Measurements from ENCODE around the gene FKBP8.

GRCh38 chr19:18483119-18483890 lies 60.1 kb downstream of the FKBP8 start:
- TF ChIP-seq CEBPB (IDR thresholded peaks at IDR 0.05; ENCODE audit: low read depth): no peak
- TF ChIP-seq CTCF (IDR thresholded peaks at IDR 0.05 in 2 of 3, conservative IDR thresholded peaks at IDR 0.05 in 1 of 3; ENCODE audit: borderline replicate concordance in 1 of 3, insufficient read depth in 1 of 3, low read depth in 2 of 3, low read length in 2 of 3): no peak
- TF ChIP-seq EZH2 (IDR thresholded peaks at IDR 0.05): no peak
- no peak for TF ChIP-seq POLR2A (IDR thresholded peaks at IDR 0.05; ENCODE audit: borderline replicate concordance, extremely low read depth, insufficient read depth, insufficient read length)
- TF ChIP-seq JUND (IDR thresholded peaks at IDR 0.05): no peak
- no peak for TF ChIP-seq YY1 (IDR thresholded peaks at IDR 0.05; ENCODE audit: extremely low read depth, insufficient replicate concordance, low read depth, low read length)
- no peak for TF ChIP-seq POLR2AphosphoS5 (IDR thresholded peaks at IDR 0.05; ENCODE audit: low read depth, low read length)
- no peak for TF ChIP-seq SP1 (IDR thresholded peaks at IDR 0.05; ENCODE audit: low read depth)
- no peak for TF ChIP-seq SIN3A (IDR thresholded peaks at IDR 0.05; ENCODE audit: low read depth)
- TF ChIP-seq MAX (IDR thresholded peaks at IDR 0.05): no peak
- TF ChIP-seq TCF7L2 (IDR thresholded peaks at IDR 0.05; ENCODE audit: borderline replicate concordance, extremely low read depth, insufficient read depth, insufficient read length): no peak
- TF ChIP-seq EZH2phosphoT487 (IDR thresholded peaks at IDR 0.05; ENCODE audit: borderline replicate concordance): no peak
- TF ChIP-seq EGR1 (IDR thresholded peaks at IDR 0.05; ENCODE audit: low read depth): no peak
